Ectodermal cell (in vitro differentiated cells): Measurements from ENCODE around the gene SLC22A1.
"Not testable (repeated sequence)": the region's sequence is repeated elsewhere in the genome, so short reads cannot be mapped to it uniquely, and the experiment has no call there.

Source experiments
- H3K27ac ChIP-seq: 2 replicates; pipeline ENCODE4 v1.7.0; 2013; ENCODE audit warnings: mild to moderate bottlenecking, low read depth, low read length; ENCODE audit not compliant: insufficient read depth, poor library complexity, severe bottlenecking
- H3K27me3 ChIP-seq: 2 replicates; pipeline ENCODE4 v1.7.0; 2013; ENCODE audit warnings: mild to moderate bottlenecking, low read length; ENCODE audit not compliant: insufficient read depth, control insufficient read depth, poor library complexity, severe bottlenecking
- H3K36me3 ChIP-seq: one replicate; pipeline ENCODE4 v1.7.0; 2013; ENCODE audit warnings: low read length; ENCODE audit not compliant: control insufficient read depth, insufficient read depth
- H3K4me1 ChIP-seq: one replicate; pipeline ENCODE4 v1.7.0; 2013; ENCODE audit warnings: low read length; ENCODE audit not compliant: control insufficient read depth, insufficient read depth
- H3K4me3 ChIP-seq: 2 replicates; pipeline ENCODE4 v1.7.0; 2013; ENCODE audit warnings: low read depth, low read length, control low read depth; ENCODE audit not compliant: insufficient read depth
- H3K9me3 ChIP-seq: 2 replicates; pipeline ENCODE4 v1.7.0; 2013; ENCODE audit warnings: mild to moderate bottlenecking, low read length, moderate library complexity; ENCODE audit not compliant: control insufficient read depth
- WGBS, 2 experiments: methylation state at CpG; one replicate each; pipeline ENCODE4 v1.1.7; 2013; ENCODE audit warnings: missing lambda C conversion rate in 2 of 2; 5-methylcytosine and 5-hydroxymethylcytosine counted together

Gene SLC22A1

DNA sequence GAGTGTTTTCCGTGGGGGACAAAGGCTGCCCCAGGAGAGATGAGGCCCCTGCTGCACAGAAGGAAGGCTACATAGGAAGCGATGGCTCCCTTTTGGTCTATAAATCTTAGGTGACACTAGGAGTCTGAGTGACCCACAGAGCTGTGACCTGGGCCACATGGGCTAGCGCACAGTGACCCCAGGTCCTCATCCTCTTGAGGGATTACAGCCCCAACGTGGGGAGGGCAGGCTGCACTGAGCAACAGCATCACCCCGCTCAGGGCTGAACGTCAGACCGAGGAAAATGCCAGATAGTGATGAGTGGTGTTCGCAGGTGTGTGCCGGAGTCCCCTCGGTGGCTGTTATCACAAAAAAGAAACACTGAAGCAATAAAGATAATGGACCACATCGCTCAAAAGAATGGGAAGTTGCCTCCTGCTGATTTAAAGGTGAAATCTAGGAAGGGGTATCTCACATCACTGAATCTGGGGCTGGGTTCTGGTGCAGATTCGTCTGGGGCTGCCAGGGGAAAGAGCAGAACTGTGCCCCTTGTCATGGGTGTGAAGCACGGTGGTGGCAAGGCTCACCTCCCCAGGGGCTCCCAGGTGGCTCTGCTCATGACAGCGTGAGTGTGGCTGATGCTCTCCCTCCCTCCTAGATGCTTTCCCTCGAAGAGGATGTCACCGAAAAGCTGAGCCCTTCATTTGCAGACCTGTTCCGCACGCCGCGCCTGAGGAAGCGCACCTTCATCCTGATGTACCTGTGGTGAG, 14.5 kb downstream of the SLC22A1 start:
- Histone ChIP-seq H3K4me3 (no peak overlapping the region), H3K27me3 (no peaks in the 10 kb centered on the region), H3K4me1 (no peaks in the 10 kb centered on the region), H3K27ac (no peak overlapping the region), H3K36me3 (no peaks in the 10 kb centered on the region), H3K9me3 (no peaks in the 10 kb centered on the region)
- WGBS, 2 experiments = 87 to 90% methylated on average over 21 of the region's 21 CpGs

DNA sequence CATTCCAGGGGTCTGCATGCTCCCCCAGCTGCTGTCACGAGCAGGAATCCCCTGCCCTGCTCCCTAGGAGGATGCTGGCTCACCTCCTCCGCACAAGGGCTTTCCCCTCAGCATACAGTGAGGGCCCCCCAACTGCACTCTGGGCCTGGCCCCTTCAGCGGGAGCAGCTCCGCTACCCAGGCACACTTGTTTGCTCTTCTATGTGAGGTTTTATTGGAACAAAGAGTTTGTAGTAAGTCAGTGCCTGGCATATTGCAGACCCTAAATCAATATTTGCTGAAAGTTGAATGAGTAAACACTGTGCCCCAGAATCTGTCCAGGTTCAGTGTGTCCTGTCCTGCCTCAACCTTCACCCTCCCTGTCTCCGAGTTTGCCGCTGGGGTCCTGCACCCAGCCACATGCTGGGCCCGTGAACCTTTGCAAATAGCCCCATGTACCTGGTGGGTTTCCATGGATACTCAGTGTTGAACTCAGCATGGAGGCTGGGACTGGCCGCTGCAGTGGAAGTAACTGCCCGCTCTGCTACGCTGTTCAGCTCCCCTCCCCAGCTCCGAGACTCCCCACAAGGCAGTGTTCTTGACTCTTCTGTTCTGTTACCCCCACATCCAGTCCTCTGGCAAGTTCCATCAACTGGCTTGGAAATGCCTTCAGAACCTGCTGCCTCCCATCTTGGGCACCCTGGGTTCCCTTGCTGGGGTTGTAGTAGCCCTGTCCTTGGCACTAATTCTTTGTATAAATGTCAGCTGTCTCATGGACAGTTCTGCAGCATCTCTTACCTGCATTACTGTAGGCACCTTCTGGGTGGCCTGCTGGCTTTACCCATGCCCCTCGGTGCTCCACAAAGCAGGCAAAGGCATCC, 15.7 kb downstream of the SLC22A1 start:
- 57 to 60% methylated on average over 12 of the region's 12 CpGs for WGBS, 2 experiments
- no peak overlapping the region for H3K27ac ChIP-seq
- no peak overlapping the region for H3K4me3 ChIP-seq
- no peaks in the 10 kb centered on the region for H3K36me3 ChIP-seq
- H3K4me1 ChIP-seq = no peaks in the 10 kb centered on the region
- H3K27me3 ChIP-seq = no peaks in the 10 kb centered on the region
- no peaks in the 10 kb centered on the region for H3K9me3 ChIP-seq

DNA sequence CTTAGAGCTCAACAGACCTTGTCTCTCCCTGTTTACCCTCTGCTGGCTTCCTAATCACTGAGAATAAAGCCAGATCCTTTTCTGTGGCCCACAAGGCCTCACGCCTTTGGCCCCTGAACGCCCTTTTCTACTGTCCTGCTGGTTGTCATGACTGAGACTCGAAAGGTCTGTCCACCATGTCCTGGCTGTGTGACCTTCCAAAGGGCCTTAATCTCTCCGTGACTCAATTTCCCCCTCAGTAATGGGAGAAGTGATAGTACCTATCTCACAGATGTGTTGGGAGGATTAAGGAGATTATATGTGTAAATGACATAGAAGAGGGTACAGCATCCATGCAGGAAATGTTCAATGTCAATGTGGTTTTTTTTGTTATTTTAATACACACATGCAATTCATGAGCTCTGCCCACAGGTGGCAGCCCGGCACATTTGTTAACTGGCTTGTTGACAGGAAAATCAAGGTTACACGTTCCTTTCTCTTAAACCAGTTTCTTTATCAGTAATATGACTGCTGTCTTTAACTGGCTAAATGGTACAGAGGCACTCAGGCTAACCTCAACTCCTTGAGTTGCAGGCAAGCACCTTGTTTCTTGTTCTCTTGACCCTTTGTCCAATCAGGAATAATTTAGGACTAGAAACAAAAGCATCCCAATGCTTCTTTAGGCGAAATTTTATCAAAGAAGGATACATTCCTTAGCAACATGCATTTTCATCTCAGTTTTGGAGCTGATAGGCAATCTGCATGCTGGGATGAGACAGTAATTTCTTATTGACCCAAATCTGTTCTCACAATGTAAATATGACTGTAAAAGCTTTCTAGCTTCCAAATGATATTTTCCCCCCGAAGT, 16.6 kb downstream of the SLC22A1 start:
- WGBS, 2 experiments = 71 to 72% methylated on average over 8 of the region's 8 CpGs
- H3K4me1 ChIP-seq = no peaks in the 10 kb centered on the region
- no peak overlapping the region for H3K4me3 ChIP-seq
- no peaks in the 10 kb centered on the region for H3K27me3 ChIP-seq
- no peaks in the 10 kb centered on the region for H3K9me3 ChIP-seq
- no peak overlapping the region for H3K27ac ChIP-seq
- no peaks in the 10 kb centered on the region for H3K36me3 ChIP-seq

DNA sequence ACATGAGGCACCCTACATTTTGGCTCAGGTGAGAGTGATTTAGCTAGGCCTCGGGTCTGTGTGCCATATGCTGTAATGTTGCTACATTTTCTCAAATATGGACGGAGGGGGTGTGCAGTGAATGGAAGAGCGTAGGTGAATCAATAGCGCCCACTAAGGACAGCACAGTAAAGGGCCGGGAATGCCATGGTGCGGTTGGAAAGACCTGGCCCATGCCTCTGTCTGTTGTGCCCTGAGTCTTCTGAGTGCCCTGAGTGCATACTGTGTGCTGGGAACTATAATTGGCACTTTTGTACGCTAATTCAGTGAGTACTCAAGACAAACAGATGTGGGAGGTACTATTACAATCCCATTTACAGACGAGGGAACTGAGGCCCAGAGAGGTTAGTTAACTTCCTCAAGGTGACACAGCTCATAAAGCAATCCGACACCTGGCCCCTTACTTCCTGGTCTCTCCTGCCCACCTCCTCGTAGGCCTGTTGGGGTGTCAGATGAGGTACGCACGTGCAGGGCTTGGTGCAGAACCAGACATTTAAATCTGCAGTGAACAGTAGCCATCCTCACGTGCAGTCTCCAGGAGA, 17.3 kb downstream of the SLC22A1 start:
- H3K27ac ChIP-seq = no peak overlapping the region
- 91 to 92% methylated on average over 13 of the region's 13 CpGs for WGBS, 2 experiments
- no peak overlapping the region for H3K4me3 ChIP-seq
- H3K4me1 ChIP-seq = no peaks in the 10 kb centered on the region
- no peaks in the 10 kb centered on the region for H3K9me3 ChIP-seq
- no peaks in the 10 kb centered on the region for H3K36me3 ChIP-seq
- no peaks in the 10 kb centered on the region for H3K27me3 ChIP-seq

DNA sequence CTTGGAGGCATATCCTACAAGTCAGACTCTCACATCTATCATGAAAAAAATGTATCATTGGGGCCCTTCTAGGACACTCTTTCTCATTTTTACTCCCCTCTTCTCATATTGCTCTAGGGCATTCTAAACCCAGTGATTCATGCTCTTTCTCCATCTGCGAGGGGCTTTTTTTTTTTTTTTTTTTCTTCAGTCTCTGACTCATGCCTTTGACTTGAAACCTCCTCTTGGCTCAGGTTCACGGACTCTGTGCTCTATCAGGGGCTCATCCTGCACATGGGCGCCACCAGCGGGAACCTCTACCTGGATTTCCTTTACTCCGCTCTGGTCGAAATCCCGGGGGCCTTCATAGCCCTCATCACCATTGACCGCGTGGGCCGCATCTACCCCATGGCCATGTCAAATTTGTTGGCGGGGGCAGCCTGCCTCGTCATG, 17.8 kb downstream of the SLC22A1 start:
- Histone ChIP-seq H3K27me3 (no peaks in the 10 kb centered on the region), H3K4me3 (no peak overlapping the region), H3K36me3 (no peaks in the 10 kb centered on the region), H3K4me1 (no peaks in the 10 kb centered on the region), H3K27ac (no peak overlapping the region), H3K9me3 (no peaks in the 10 kb centered on the region)
- 91 to 92% methylated on average over 12 of the region's 12 CpGs for WGBS, 2 experiments

DNA sequence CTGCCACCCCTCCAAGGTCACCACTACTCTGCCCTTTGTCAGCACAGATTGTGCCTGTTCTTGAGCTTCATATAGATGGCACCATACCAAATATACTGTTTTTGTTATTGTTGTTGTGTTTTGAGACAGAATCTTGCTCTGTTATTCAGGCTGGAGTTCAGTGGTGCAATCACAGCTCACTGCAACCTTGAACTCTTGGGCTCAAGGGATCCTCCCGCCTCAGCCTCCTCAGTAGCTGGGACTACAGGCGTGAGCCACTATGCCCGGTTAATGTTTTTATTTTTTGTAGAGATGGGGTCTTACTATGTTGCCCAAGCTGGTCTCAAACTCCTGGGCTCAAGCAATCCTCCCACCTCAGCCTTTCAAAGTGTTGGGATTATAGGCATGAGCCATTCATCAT, 18.9 kb downstream of the SLC22A1 start:
- 92% methylated on average over 3 of the region's 3 CpGs for WGBS, 2 experiments
- H3K4me3 ChIP-seq, H3K27me3 ChIP-seq, H3K4me1 ChIP-seq, H3K27ac ChIP-seq, H3K36me3 ChIP-seq, H3K9me3 ChIP-seq: not testable (repeated sequence)

DNA sequence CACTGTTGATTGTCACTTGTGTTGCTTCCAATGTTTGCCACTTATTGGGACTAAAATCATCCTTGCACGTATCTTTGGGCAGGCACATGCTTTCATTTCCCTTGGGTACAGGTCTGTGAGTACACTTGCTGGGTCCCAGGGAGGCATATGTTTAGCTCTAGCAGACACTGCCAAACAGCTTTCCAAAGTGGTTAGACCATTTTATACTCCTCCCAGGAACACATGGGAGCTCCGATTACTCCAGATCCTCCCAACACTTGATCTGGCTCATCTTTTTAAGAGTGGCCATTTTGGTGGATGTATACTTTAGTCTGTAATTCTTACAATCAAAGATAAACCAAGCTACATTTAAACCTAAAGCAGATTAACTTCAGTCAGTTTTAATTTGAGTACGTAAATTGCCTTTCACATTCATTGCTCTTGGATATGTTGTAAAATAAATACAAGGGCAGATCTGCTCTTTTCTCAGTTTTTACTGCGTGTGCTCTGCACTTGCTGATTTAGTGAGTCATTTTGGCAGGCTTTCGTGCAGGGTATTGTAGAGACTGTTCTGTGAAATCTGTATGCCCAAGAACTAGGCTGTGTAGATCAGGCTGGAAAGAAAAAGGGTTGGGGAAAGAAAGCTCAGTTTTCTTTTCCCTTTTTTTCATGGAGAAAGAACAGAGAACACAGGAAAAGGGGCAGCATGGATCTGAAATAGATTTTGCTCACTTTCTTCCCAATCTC, 19.5 kb downstream of the SLC22A1 start:
- no peak overlapping the region for H3K4me3 ChIP-seq
- H3K27ac ChIP-seq = no peak overlapping the region
- no peaks in the 10 kb centered on the region for H3K4me1 ChIP-seq
- no peaks in the 10 kb centered on the region for H3K36me3 ChIP-seq
- 93 to 95% methylated on average over 5 of the region's 5 CpGs for WGBS, 2 experiments
- H3K27me3 ChIP-seq = no peaks in the 10 kb centered on the region
- H3K9me3 ChIP-seq = no peaks in the 10 kb centered on the region

DNA sequence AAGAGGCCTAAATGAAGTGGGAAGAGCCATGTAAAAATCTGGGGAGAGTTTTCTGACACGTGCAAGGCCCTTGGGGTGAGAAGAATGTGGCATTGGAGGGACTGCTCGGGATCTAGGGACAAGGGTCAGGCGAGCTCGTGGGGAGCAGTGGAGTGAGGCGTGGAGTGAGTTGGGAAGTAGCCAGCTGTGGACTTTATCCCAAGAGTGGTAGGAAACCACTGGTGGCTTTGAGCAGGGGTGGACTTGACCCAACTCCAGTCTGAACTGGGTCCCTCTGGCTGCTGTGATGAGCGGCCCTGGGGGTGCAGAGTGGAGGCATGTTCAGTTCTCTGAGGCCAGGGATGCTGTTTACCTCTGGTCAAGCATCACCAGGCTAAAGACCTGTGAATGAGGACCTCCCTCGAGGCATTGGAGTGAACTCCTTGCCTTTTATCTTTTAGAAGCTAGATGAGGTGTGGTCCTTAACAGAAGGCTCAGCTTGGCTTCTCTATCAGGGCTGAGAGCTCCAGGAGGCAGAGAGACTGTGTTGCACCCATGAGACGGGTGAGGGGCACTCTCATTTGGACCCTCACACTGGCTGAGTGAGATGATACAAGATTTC, 20.6 kb downstream of the SLC22A1 start:
- Histone ChIP-seq H3K36me3 (no peaks in the 10 kb centered on the region), H3K9me3 (no peaks in the 10 kb centered on the region), H3K4me3 (no peak overlapping the region), H3K4me1 (no peaks in the 10 kb centered on the region), H3K27me3 (no peaks in the 10 kb centered on the region), H3K27ac (no peak overlapping the region)
- WGBS, 2 experiments = 93% methylated on average over 8 of the region's 8 CpGs

DNA sequence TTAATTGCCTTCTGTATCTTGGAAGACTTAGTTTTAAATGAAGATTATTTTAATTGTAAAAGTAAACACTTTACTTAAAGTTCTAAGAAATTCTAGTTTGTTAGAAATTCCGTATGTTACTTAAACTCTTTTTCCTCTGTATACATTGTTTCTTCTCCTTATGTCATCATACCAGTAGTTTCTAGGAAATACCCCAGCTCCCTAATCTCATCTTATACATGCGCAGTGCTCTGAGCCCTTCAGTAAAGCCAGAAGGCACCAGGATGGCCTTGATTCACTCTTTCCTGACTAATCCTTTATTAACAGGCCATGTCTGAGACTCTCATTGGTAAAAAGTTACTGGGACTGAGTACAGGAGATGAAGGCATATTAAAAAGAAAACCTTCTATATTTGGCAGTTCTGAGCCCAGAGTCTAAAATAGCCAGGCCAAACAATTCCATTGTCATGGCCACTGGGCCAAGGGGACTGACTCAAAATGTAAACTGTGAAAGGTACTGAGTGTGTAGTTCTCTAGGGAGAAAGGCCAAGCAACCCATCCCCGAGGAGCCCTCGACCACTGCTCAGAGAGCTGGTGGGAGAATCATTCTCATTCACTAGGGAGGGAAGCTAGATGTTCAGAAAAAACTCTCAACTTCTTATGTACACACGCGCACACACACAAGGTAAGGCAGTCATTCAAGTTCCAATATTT, 25.0 kb downstream of the SLC22A1 start:
- Histone ChIP-seq H3K36me3 (no peaks in the 10 kb centered on the region), H3K9me3 (no peaks in the 10 kb centered on the region), H3K27ac (no peak overlapping the region), H3K4me1 (no peaks in the 10 kb centered on the region), H3K4me3 (no peak overlapping the region), H3K27me3 (no peaks in the 10 kb centered on the region)
- WGBS, 2 experiments = 89 to 95% methylated on average over 4 of the region's 6 CpGs
